GM23338 (cell line): ENCODE data around the gene CLEC3A. TPM values are rescaled to one million over a fixed set of nuclear protein-coding genes. Genes with fewer than 3 reads are reported as not detected.

ENCODE experiments used
- ATAC-seq: fragments of 200-7000 bp; cut with Tn5 transposase; 3 replicates; pipeline ENCODE4 v1.9.1; 2020
- DNase-seq: peaks from one replicate; pipeline ENCODE4 v3.0.0-alpha.2; 2015; ENCODE audit warnings: low spot score
- H2AFZ ChIP-seq: fragments of 200-600 bp; sonication (generic); 2 replicates; pipeline ENCODE4 v1.8.0; 2016; ENCODE audit warnings: antibody characterized with exemption, mild to moderate bottlenecking, moderate library complexity
- H3F3A ChIP-seq: fragments of 200-600 bp; sonication (generic); replicated peaks from 2 replicates; pipeline ENCODE4 v1.8.0; 2017; ENCODE audit warnings: antibody characterized with exemption, mixed run types, low read depth
- H3K27ac ChIP-seq: fragments of 200-600 bp; sonication (generic); 2 replicates; pipeline ENCODE4 v1.6.1; 2016; ENCODE audit warnings: low read depth
- H3K27me3 ChIP-seq: fragments of 200-600 bp; sonication (generic); 2 replicates; pipeline ENCODE4 v1.8.0; 2016; ENCODE audit warnings: mild to moderate bottlenecking, mixed run types, moderate library complexity; ENCODE audit not compliant: insufficient read depth
- H3K36me3 ChIP-seq: fragments of 200-600 bp; sonication (generic); 2 replicates; pipeline ENCODE4 v1.8.0; 2016; ENCODE audit warnings: mild to moderate bottlenecking; ENCODE audit not compliant: insufficient read depth
- H3K4me1 ChIP-seq: fragments of 200-600 bp; sonication (generic); 2 replicates; pipeline ENCODE4 v1.8.0; 2016; ENCODE audit warnings: mild to moderate bottlenecking, moderate library complexity; ENCODE audit not compliant: insufficient read depth
- H3K4me2 ChIP-seq: fragments of 200-600 bp; sonication (generic); 2 replicates; pipeline ENCODE4 v1.7.1; 2017; ENCODE audit warnings: mixed run types
- H3K4me3 ChIP-seq: fragments of 200-600 bp; sonication (generic); 2 replicates; pipeline ENCODE4 v1.6.1; 2016; ENCODE audit warnings: mixed run types
- H3K79me2 ChIP-seq: fragments of 200-600 bp; sonication (generic); replicated peaks from 2 replicates; pipeline ENCODE4 v1.8.0; 2017; ENCODE audit warnings: mild to moderate bottlenecking; ENCODE audit not compliant: insufficient read depth
- H3K9me2 ChIP-seq: fragments of 200-600 bp; sonication (generic); 2 replicates; pipeline ENCODE4 v1.8.0; 2017; ENCODE audit not compliant: insufficient read depth
- H4K20me1 ChIP-seq: fragments of 200-600 bp; sonication (generic); replicated peaks from 2 replicates; pipeline ENCODE4 v1.8.0; 2017; ENCODE audit warnings: mild to moderate bottlenecking; ENCODE audit not compliant: insufficient read depth
- H3K27ac Mint-ChIP-seq: 2 replicates; pipeline ENCODE4 v1.8.0; 2020; ENCODE audit warnings: inconsistent platforms, mild to moderate bottlenecking, moderate library complexity, mixed read lengths
- H3K27me3 Mint-ChIP-seq: 3 replicates; pipeline ENCODE4 v1.8.0; 2022; ENCODE audit warnings: low read depth, mild to moderate bottlenecking, moderate library complexity, mixed read lengths, inconsistent platforms; ENCODE audit not compliant: insufficient read depth, poor library complexity
- H3K36me3 Mint-ChIP-seq: 3 replicates; pipeline ENCODE4 v1.8.0; 2021; ENCODE audit warnings: low read depth, mild to moderate bottlenecking, inconsistent platforms, moderate library complexity, mixed read lengths
- H3K4me1 Mint-ChIP-seq: 3 replicates; pipeline ENCODE4 v1.8.0; 2020; ENCODE audit warnings: mild to moderate bottlenecking, inconsistent platforms, mixed read lengths
- H3K4me3 Mint-ChIP-seq: 3 replicates; pipeline ENCODE4 v1.8.0; 2021; ENCODE audit warnings: moderate library complexity, mild to moderate bottlenecking, inconsistent platforms, mixed read lengths
- H3K9me3 Mint-ChIP-seq: 3 replicates; pipeline ENCODE4 v1.8.0; 2020; ENCODE audit warnings: moderate library complexity, mild to moderate bottlenecking, inconsistent platforms, mixed read lengths
- CREB1 ChIP-seq: fragments of 250-450 bp; sonication (Bioruptor Pico); IDR thresholded peaks from 2 replicates; pipeline ENCODE4 v1.5.0; 2020; ENCODE audit warnings: low read depth, mild to moderate bottlenecking, moderate library complexity
- CTCF ChIP-seq, 2 experiments: fragments of 200-600 bp in 1 of 2; sonication (generic) in 1 of 2; conservative IDR thresholded peaks; 2 replicates each; pipeline versions ENCODE4 v1.5.1 to v1.6.1; 2016 to 2017; ENCODE audit warnings: antibody characterized with exemption in 2 of 2, low read depth in 2 of 2, mild to moderate bottlenecking in 2 of 2, moderate library complexity in 1 of 2
- ETS1 ChIP-seq: IDR thresholded peaks from 2 replicates; pipeline ENCODE4 v1.6.1; 2016; ENCODE audit warnings: antibody characterized with exemption
- EZH2 ChIP-seq: fragments of 200-600 bp; sonication (generic); IDR thresholded peaks from one replicate; pipeline ENCODE4 v1.8.0; 2017; ENCODE audit warnings: antibody characterized with exemption, mild to moderate bottlenecking, low read depth; ENCODE audit not compliant: unreplicated experiment
- EZH2phosphoT487 ChIP-seq: fragments of 200-600 bp; sonication (generic); IDR thresholded peaks from one replicate; pipeline ENCODE4 v1.8.1; 2018; ENCODE audit warnings: antibody characterized with exemption; ENCODE audit not compliant: unreplicated experiment
- JUNB ChIP-seq: IDR thresholded peaks from one replicate; pipeline ENCODE4 v1.6.1; 2016; ENCODE audit warnings: antibody characterized with exemption; ENCODE audit not compliant: unreplicated experiment
- NANOG ChIP-seq: IDR thresholded peaks from 2 replicates; pipeline ENCODE4 v1.6.1; 2016; ENCODE audit warnings: antibody characterized with exemption, borderline replicate concordance
- POLR2AphosphoS5 ChIP-seq: IDR thresholded peaks from 2 replicates; pipeline ENCODE4 v1.6.1; 2016; ENCODE audit warnings: antibody characterized with exemption, low read depth
- REST ChIP-seq: IDR thresholded peaks from one replicate; pipeline ENCODE4 v1.6.1; 2018; ENCODE audit warnings: antibody characterized with exemption; ENCODE audit not compliant: unreplicated experiment
- STAT1 ChIP-seq: IDR thresholded peaks from one replicate; pipeline ENCODE4 v1.6.1; 2016; ENCODE audit warnings: antibody characterized with exemption; ENCODE audit not compliant: unreplicated experiment
- ZNF114 ChIP-seq: fragments of 250-450 bp; sonication (Bioruptor Pico); IDR thresholded peaks from 2 replicates; pipeline ENCODE4 v1.5.0; 2020; ENCODE audit warnings: mild to moderate bottlenecking, moderate library complexity
- ZNF331 ChIP-seq: fragments of 250-450 bp; sonication (Bioruptor Pico); IDR thresholded peaks from 2 replicates; pipeline ENCODE4 v1.5.0; 2020; ENCODE audit warnings: low read depth, mild to moderate bottlenecking, moderate library complexity
- ZNF462 ChIP-seq: fragments of 250-450 bp; sonication (Bioruptor Pico); IDR thresholded peaks from 2 replicates; pipeline ENCODE4 v1.5.0; 2020; ENCODE audit warnings: mild to moderate bottlenecking, moderate library complexity
- polyA plus RNA-seq: library from polyadenylated mRNA; unstranded; fragments of >200 nt; fragmentation: Nextera tagmentation; extraction: Ambion mirVana; gene quantifications from 2 replicates; pipeline ENCODE4 v1.2.1, GENCODE V29; 2016
- total RNA-seq: library from RNA; depleted of rRNA; stranded (reverse); fragments of >200 nt; shearing (Covaris generic); gene quantifications from 2 replicates; pipeline ENCODE4 v1.2.3, GENCODE V29; 2014

The CLEC3A gene
- total and polyA plus RNA-seq, 2 experiments from 2014 or later: not detected

- 0 out of 2 replicates have a peak, but pooled peaks cover 3% of the 10 kb centered on the region for H3K9me2 ChIP-seq
- H3K4me3 ChIP-seq: peak overlapping the region; percentile 46
- peak overlapping the region; percentile 81; the same call in 1 of the 2 replicates for H2AFZ ChIP-seq
- H3K4me1 Mint-ChIP-seq: no peaks in the 10 kb centered on the region
- H3K27me3 Mint-ChIP-seq: peaks cover 12% of the 10 kb centered on the region
- DNase-seq (peak; percentile 93), ATAC-seq (peak; percentile 100)
- H3K27me3 ChIP-seq: peaks cover 16% of the 10 kb centered on the region
- no peak overlapping the region for H3K27ac ChIP-seq
- TF ChIP-seq ETS1: no peak
- TF ChIP-seq POLR2AphosphoS5: no peak
- TF ChIP-seq CREB1 (CRISPR knock-in tag): peak; percentile 35; the same call in 1 of the 2 replicates
- peak in 1 of 2 experiments; percentile 35; a peak in 1 of 4 replicates for TF ChIP-seq CTCF (conservative IDR thresholded peaks at IDR 0.05; ENCODE audit: low read depth in 2 of 2)
- TF ChIP-seq REST: peak; percentile 96
- no peak for TF ChIP-seq EZH2phosphoT487
- peak; percentile 67; the same call in 1 of the 2 replicates for TF ChIP-seq ZNF462 (CRISPR knock-in tag)
- no peak for TF ChIP-seq STAT1
- TF ChIP-seq EZH2: no peak
- no peak for TF ChIP-seq JUNB
- TF ChIP-seq ZNF114 (CRISPR knock-in tag): peak; percentile 85; the same call in 1 of the 2 replicates
- no peak for TF ChIP-seq NANOG
- no peak for TF ChIP-seq ZNF331 (CRISPR knock-in tag)
- no peak overlapping the region for H3K4me3 Mint-ChIP-seq
- no peaks in the 10 kb centered on the region for H3K9me3 Mint-ChIP-seq
- no peaks in the 10 kb centered on the region for H3K36me3 ChIP-seq
- no peaks in the 10 kb centered on the region for H3F3A ChIP-seq
- H3K27ac Mint-ChIP-seq: no peak overlapping the region
- peak overlapping the region; percentile 79 for H3K4me2 ChIP-seq
- no peaks in the 10 kb centered on the region for H3K4me1 ChIP-seq
- no peaks in the 10 kb centered on the region for H3K79me2 ChIP-seq
- H3K36me3 Mint-ChIP-seq: no peaks in the 10 kb centered on the region
- 0 out of 2 replicates have a peak, but pooled peaks cover 4% of the 10 kb centered on the region for H4K20me1 ChIP-seq
Observed at GRCh38 chr16:78045865-78046581, 23.7 kb downstream of the CLEC3A start.
